MM.1S (cell line): ENCODE measurements around the gene PDIA2.
"Not testable (repeated sequence)": the region's sequence is repeated elsewhere in the genome, so short reads cannot be mapped to it uniquely, and the experiment has no call there.

Source experiments
- DNase-seq: peaks from one replicate; pipeline ENCODE4 v3.0.0-alpha.2; 2015
- H2AFZ ChIP-seq: fragments of 300-600 bp; sonication (generic); 2 replicates; pipeline ENCODE4 v1.6.0; 2016; ENCODE audit warnings: antibody characterized with exemption, low read length
- H3F3A ChIP-seq: fragments of 300-600 bp; sonication (generic); 2 replicates; pipeline ENCODE4 v1.6.1; 2016; ENCODE audit warnings: mild to moderate bottlenecking, antibody characterized with exemption, low read length, moderate library complexity, mixed read lengths; ENCODE audit not compliant: insufficient read depth
- H3K27ac ChIP-seq: fragments of 300-600 bp; sonication (generic); 2 replicates; pipeline ENCODE4 v1.5.1; 2016; ENCODE audit warnings: mild to moderate bottlenecking, low read length
- H3K27me3 ChIP-seq: fragments of 300-600 bp; sonication (generic); replicated peaks from 2 replicates; pipeline ENCODE4 v1.6.0; 2016; ENCODE audit warnings: low read length; ENCODE audit not compliant: insufficient read depth
- H3K36me3 ChIP-seq: fragments of 300-600 bp; sonication (generic); replicated peaks from 2 replicates; pipeline ENCODE4 v1.6.1; 2016; ENCODE audit warnings: mild to moderate bottlenecking, low read length, mixed read lengths; ENCODE audit not compliant: insufficient read depth
- H3K4me1 ChIP-seq: fragments of 300-600 bp; sonication (generic); 2 replicates; pipeline ENCODE4 v1.6.1; 2016; ENCODE audit warnings: low read length, mixed read lengths
- H3K4me2 ChIP-seq: fragments of 300-600 bp; sonication (generic); 2 replicates; pipeline ENCODE4 v1.6.0; 2016; ENCODE audit warnings: low read depth, low read length
- H3K4me3 ChIP-seq: fragments of 300-600 bp; sonication (generic); 2 replicates; pipeline ENCODE4 v1.5.1; 2016; ENCODE audit warnings: low read length, mixed read lengths
- H3K79me2 ChIP-seq: fragments of 300-600 bp; sonication (generic); 2 replicates; pipeline ENCODE4 v1.6.1; 2016; ENCODE audit warnings: mixed run types, low read length, mixed read lengths
- H3K9ac ChIP-seq: fragments of 300-600 bp; sonication (generic); 2 replicates; pipeline ENCODE4 v1.6.1; 2016; ENCODE audit warnings: low read length, mixed read lengths
- H3K9me2 ChIP-seq: fragments of 300-600 bp; sonication (generic); replicated peaks from 2 replicates; pipeline ENCODE4 v1.6.1; 2016; ENCODE audit warnings: mild to moderate bottlenecking, low read length, mixed read lengths; ENCODE audit not compliant: insufficient read depth
- H3K9me3 ChIP-seq: fragments of 300-600 bp; sonication (generic); replicated peaks from 2 replicates; pipeline ENCODE4 v1.6.1; 2016; ENCODE audit warnings: mild to moderate bottlenecking, low read length, mixed read lengths; ENCODE audit not compliant: insufficient read depth
- H4K20me1 ChIP-seq: fragments of 300-600 bp; sonication (generic); 2 replicates; pipeline ENCODE4 v1.6.1; 2016; ENCODE audit warnings: mild to moderate bottlenecking, low read length, moderate library complexity, mixed read lengths; ENCODE audit not compliant: insufficient read depth
- EZH2 ChIP-seq: fragments of 300-600 bp; sonication (generic); optimal IDR thresholded peaks from 2 replicates; pipeline ENCODE3; 2017; ENCODE audit warnings: low read depth, mild to moderate bottlenecking, antibody characterized with exemption, low read length, mixed read lengths
- EZH2phosphoT487 ChIP-seq: fragments of 300-600 bp; sonication (generic); IDR thresholded peaks from 2 replicates; pipeline ENCODE4 v1.6.1; 2018; ENCODE audit warnings: antibody characterized with exemption, low read length
- TF ChIP-seq, protein P1 (sequence below): fragments of 300-600 bp; sonication (generic); IDR thresholded peaks from 2 replicates; pipeline ENCODE4 v1.5.1; 2016; ENCODE audit warnings: antibody characterized with exemption, low read length, mixed read lengths

The PDIA2 gene

DNA sequence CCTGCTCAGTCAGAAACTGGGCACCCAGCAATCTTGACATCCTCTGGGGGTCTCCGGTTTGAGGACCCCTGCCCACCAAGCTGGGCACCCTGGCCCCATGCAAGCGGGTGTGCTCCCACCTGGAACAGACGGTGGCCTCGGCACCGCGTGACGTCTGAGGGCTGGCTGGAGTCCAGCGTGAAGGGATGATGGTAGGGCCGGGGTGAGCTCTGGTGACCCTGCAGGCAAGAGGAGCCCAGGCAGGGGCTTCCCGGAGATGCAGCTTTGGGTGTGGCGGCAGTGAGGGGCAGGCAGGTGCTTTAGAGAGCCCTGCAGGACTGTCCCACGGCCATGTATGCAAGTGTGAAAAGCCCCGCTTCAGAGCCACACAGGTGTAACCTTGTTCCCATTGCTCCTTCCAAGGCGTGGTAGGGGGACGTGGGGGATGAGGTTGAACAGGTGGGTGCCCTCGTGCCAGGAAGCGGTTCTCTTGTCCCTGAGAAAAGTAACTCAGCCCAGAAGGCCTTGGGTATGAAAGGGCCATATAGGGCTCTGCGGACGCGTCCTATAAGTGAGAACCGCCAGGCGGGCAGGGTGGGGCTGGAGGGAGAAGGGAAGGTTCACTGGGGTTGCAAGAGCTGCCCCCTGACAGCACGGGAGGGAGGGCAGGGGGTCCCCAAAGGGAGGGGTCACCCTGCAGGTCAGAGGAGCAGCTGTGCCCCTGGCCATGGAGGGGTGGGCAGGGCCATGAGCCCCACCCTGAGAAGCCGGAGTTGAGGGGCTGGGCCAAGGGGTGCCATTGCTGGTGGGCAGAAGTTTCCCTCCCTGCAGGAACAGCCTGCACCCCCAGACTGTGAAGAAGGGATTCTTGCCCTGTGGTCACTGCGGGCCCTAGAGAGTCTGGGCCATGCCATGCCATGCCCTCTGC lies 16.5 kb upstream of the PDIA2 start:
- H3K9me3 ChIP-seq: no peaks in the 10 kb centered on the region
- H3K9ac ChIP-seq: no peak overlapping the region
- H3K4me3 ChIP-seq: no peak overlapping the region
- peaks cover 21% of the 10 kb centered on the region for H3K27me3 ChIP-seq
- no peak for DNase-seq
- H2AFZ ChIP-seq: no peak overlapping the region
- H3K36me3 ChIP-seq: no peaks in the 10 kb centered on the region
- no peaks in the 10 kb centered on the region for H3K79me2 ChIP-seq
- H3K4me2 ChIP-seq: no peak overlapping the region
- H3K27ac ChIP-seq: no peak overlapping the region
- TF ChIP-seq EZH2 (no peak), EZH2phosphoT487 (no peak)
- TF ChIP-seq, protein P1, sequence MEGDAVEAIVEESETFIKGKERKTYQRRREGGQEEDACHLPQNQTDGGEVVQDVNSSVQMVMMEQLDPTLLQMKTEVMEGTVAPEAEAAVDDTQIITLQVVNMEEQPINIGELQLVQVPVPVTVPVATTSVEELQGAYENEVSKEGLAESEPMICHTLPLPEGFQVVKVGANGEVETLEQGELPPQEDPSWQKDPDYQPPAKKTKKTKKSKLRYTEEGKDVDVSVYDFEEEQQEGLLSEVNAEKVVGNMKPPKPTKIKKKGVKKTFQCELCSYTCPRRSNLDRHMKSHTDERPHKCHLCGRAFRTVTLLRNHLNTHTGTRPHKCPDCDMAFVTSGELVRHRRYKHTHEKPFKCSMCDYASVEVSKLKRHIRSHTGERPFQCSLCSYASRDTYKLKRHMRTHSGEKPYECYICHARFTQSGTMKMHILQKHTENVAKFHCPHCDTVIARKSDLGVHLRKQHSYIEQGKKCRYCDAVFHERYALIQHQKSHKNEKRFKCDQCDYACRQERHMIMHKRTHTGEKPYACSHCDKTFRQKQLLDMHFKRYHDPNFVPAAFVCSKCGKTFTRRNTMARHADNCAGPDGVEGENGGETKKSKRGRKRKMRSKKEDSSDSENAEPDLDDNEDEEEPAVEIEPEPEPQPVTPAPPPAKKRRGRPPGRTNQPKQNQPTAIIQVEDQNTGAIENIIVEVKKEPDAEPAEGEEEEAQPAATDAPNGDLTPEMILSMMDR: no peak
- no peaks in the 10 kb centered on the region for H4K20me1 ChIP-seq
- H3K4me1 ChIP-seq: no peaks in the 10 kb centered on the region
- no peaks in the 10 kb centered on the region for H3F3A ChIP-seq
- H3K9me2 ChIP-seq: no peaks in the 10 kb centered on the region

DNA sequence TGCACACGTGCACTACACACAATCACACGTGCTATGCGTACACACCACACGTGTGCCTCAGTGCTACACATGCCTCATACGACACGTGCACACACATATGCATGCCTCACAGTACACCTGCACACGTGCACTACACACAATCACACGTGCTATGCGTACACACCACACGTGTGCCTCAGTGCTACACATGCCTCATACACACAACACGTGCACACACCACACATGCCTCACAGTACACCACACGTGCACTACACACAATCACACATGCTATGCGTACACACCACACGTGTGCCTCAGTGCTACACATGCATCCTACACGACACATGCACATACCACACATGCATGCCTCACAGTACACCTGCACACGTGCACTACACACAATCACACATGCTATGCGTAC lies 15.4 kb upstream of the PDIA2 start:
- H3K9me2 ChIP-seq, H3K9ac ChIP-seq, H3K4me1 ChIP-seq, H3K27ac ChIP-seq, H3K36me3 ChIP-seq, H3F3A ChIP-seq, H3K9me3 ChIP-seq, H3K4me2 ChIP-seq, DNase-seq, H4K20me1 ChIP-seq, H3K79me2 ChIP-seq, H3K4me3 ChIP-seq, H2AFZ ChIP-seq: not testable (repeated sequence)
- H3K27me3 ChIP-seq: peaks cover 31% of the 10 kb centered on the region

DNA sequence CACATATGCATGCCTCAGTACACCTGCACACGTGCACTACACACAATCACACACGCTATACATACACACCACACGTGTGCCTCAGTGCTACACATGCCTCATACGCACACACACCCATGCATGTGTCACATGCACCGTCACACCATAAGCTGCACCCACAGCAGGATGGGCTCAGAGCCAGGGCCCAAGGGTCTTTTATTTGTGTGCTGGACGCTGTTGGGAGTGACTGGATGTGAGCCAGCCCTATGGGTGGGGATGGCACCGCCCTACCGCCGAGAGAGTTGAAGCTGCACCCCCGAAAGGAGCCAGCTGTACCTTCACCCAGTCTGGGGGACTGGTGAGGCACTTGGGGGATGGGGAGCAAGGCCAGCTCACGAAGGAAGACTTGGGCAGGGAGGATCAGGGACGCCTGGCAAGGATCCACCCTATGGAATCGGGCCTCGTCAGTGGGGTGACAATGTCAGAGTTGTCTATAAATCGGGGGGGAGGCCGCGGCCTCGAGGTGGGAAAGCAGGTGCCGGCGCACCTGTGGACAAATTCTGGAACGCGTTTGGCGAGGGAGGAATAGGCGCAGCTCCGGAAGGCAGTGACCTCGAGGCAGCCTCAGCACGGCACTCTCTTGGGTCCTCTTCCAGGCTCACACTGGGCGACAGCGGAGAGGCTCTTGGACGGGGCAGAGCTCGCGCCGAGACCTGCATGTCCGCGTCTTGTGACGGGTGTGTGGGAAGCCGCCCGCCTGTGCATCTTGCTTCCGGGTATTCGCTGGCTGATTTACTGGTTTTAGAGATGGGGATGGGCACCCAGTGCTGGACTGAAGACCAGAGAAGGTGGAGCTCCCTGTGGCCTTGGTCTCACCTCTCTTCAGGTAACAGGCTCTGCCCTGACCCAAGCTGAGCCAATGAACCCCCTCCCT lies 14.6 kb upstream of the PDIA2 start:
- H3K4me1 ChIP-seq: no peaks in the 10 kb centered on the region
- no peaks in the 10 kb centered on the region for H3K79me2 ChIP-seq
- H3K4me2 ChIP-seq: no peak overlapping the region
- no peak for TF ChIP-seq EZH2phosphoT487
- TF ChIP-seq EZH2: no peak
- TF ChIP-seq, protein P1: no peak
- H3K4me3 ChIP-seq: no peak overlapping the region
- H3K9ac ChIP-seq: no peak overlapping the region
- H3K27me3 ChIP-seq: peaks cover 38% of the 10 kb centered on the region
- no peak for DNase-seq
- no peaks in the 10 kb centered on the region for H3K36me3 ChIP-seq
- no peak overlapping the region for H2AFZ ChIP-seq
- no peaks in the 10 kb centered on the region for H3K9me3 ChIP-seq
- no peak overlapping the region for H3K27ac ChIP-seq
- no peaks in the 10 kb centered on the region for H3F3A ChIP-seq
- no peaks in the 10 kb centered on the region for H4K20me1 ChIP-seq
- no peaks in the 10 kb centered on the region for H3K9me2 ChIP-seq
